ENCODE data around the gene CLCN6. TPM values are rescaled to one million over a fixed set of nuclear protein-coding genes. Genes with fewer than 3 reads are reported as not detected.

CLCN6 gene
- total RNA-seq, 3 donors from 2014 or later = 14.6 to 21.1 (median 16.7) TPM

GRCh38 chr1:11858613-11858967, 52.6 kb downstream of the CLCN6 start, which contains the start of gene NPPB:
Gene NPPB, minus strand, starts transcription at chr1:11858945. Its CDS starts 112 bp downstream, at chr1:11858833.
- Histone ChIP-seq H3K36me3 (no peaks in the 10 kb centered on the region), H3K9me3 (no peaks in the 10 kb centered on the region), H3K4me1 (no peaks in the 10 kb centered on the region), H3K27me3 (peaks cover 0 to 46% of the 10 kb centered on the region in 2 donors), H3K4me3 (no peak within 1 kb of the TSS), H3K27ac (no peak within 1 kb of the TSS)
- intact Hi-C loops (cut with DNase I; ENCODE audit: low total_unique reads) = no loop called here
- TF ChIP-seq POLR2A (IDR thresholded peaks at IDR 0.05) (no peak), CTCF (IDR thresholded peaks at IDR 0.05) (no peak), POLR2AphosphoS5 (IDR thresholded peaks at IDR 0.05) (no peak)
- no peak for DNase-seq (ENCODE audit: low spot score in 2 of 2)

- DNase-seq (ENCODE audit: low spot score in 2 of 2) = no peak
- H3K36me3 ChIP-seq = no peaks in the 10 kb centered on the region
- intact Hi-C loops (cut with DNase I; ENCODE audit: low total_unique reads) = no loop called here
- H3K27ac ChIP-seq = no peak overlapping the region
- H3K9me3 ChIP-seq = no peaks in the 10 kb centered on the region
- TF ChIP-seq POLR2AphosphoS5 (IDR thresholded peaks at IDR 0.05) (no peak), CTCF (IDR thresholded peaks at IDR 0.05) (no peak), POLR2A (IDR thresholded peaks at IDR 0.05) (no peak)
- no peak overlapping the region for H3K4me3 ChIP-seq
- no peaks in the 10 kb centered on the region for H3K4me1 ChIP-seq
- H3K27me3 ChIP-seq = peaks cover 0 to 46% of the 10 kb centered on the region in 2 donors
These were observed 53.2 kb downstream of the CLCN6 start for GRCh38 chr1:11858968-11859871.

GRCh38 chr1:11860083-11860482, 54.1 kb downstream of the CLCN6 start:
- Histone ChIP-seq H3K4me3 (no peak overlapping the region), H3K27me3 (peaks cover 0 to 46% of the 10 kb centered on the region in 2 donors), H3K9me3 (no peaks in the 10 kb centered on the region), H3K27ac (no peak overlapping the region), H3K4me1 (no peaks in the 10 kb centered on the region), H3K36me3 (no peaks in the 10 kb centered on the region)
- intact Hi-C loops (cut with DNase I; ENCODE audit: low total_unique reads) = no loop called here
- TF ChIP-seq POLR2A (IDR thresholded peaks at IDR 0.05) = no peak
- TF ChIP-seq POLR2AphosphoS5 (IDR thresholded peaks at IDR 0.05) = no peak
- no peak for TF ChIP-seq CTCF (IDR thresholded peaks at IDR 0.05)
- no peak for DNase-seq (ENCODE audit: low spot score in 2 of 2)

GRCh38 chr1:11860587-11860986, 54.6 kb downstream of the CLCN6 start:
- H3K9me3 ChIP-seq = no peaks in the 10 kb centered on the region
- intact Hi-C loops (cut with DNase I; ENCODE audit: low total_unique reads) = no loop called here
- no peaks in the 10 kb centered on the region for H3K4me1 ChIP-seq
- no peak for DNase-seq (ENCODE audit: low spot score in 2 of 2)
- H3K27ac ChIP-seq = no peak overlapping the region
- no peak overlapping the region for H3K4me3 ChIP-seq
- H3K36me3 ChIP-seq = no peaks in the 10 kb centered on the region
- peaks cover 0 to 46% of the 10 kb centered on the region in 2 donors for H3K27me3 ChIP-seq
- TF ChIP-seq CTCF (IDR thresholded peaks at IDR 0.05) = no peak
- no peak for TF ChIP-seq POLR2A (IDR thresholded peaks at IDR 0.05)
- TF ChIP-seq POLR2AphosphoS5 (IDR thresholded peaks at IDR 0.05) = no peak

- Histone ChIP-seq H3K27ac (no peak overlapping the region), H3K4me3 (no peak overlapping the region), H3K27me3 (peaks cover 0 to 28% of the 10 kb centered on the region in 2 donors), H3K36me3 (no peaks in the 10 kb centered on the region), H3K9me3 (no peaks in the 10 kb centered on the region), H3K4me1 (no peaks in the 10 kb centered on the region)
- intact Hi-C loops (cut with DNase I; ENCODE audit: low total_unique reads) = no loop called here
- TF ChIP-seq POLR2AphosphoS5 (IDR thresholded peaks at IDR 0.05) (no peak), CTCF (IDR thresholded peaks at IDR 0.05) (no peak), POLR2A (IDR thresholded peaks at IDR 0.05) (no peak)
- no peak for DNase-seq (ENCODE audit: low spot score in 2 of 2)
These were observed 56.9 kb downstream of the CLCN6 start for GRCh38 chr1:11862890-11863289.
